Fibroblast of the conjunctiva (primary cell): ENCODE data around the gene PSMD2.
A peak's percentile ranks its signal among the peaks of the same experiment; 100 is the strongest.

Experiments
- DNase-seq: peaks from one replicate; pipeline ENCODE4 v3.0.0-alpha.2; 2010; ENCODE audit warnings: low read depth

The PSMD2 gene

GRCh38 chr3:184317201-184317600 is 18.2 kb downstream of the PSMD2 start:
- DNase-seq = no peak

GRCh38 chr3:184320104-184320445 is 21.0 kb downstream of the PSMD2 start:
- peak; percentile 96 for DNase-seq

GRCh38 chr3:184321666-184322065 is 22.6 kb downstream of the PSMD2 start:
- DNase-seq = no peak

- DNase-seq = no peak
Observed at GRCh38 chr3:184322731-184323487, 23.9 kb downstream of the PSMD2 start.

GRCh38 chr3:184323696-184324095 is 24.7 kb downstream of the PSMD2 start:
- DNase-seq = no peak

- DNase-seq = no peak
Observed at GRCh38 chr3:184325269-184325668, 26.2 kb downstream of the PSMD2 start.

- DNase-seq = no peak
Observed at GRCh38 chr3:184325715-184326369, 26.8 kb downstream of the PSMD2 start.

DNA sequence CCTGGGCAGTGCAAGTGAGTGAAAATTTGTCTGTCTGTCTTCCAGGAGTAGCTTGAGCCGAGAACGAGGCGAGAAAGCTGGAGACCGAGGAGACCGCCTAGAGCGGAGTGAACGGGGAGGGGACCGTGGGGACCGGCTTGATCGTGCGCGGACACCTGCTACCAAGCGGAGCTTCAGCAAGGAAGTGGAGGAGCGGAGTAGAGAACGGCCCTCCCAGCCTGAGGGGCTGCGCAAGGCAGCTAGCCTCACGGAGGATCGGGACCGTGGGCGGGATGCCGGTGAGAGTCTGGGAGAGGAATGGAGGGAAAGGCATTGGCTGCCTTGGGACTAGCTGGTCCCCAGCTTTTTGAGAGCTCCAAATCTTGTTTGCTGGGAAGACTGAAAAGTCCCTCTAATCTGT is 28.1 kb downstream of the PSMD2 start:
- no peak for DNase-seq

GRCh38 chr3:184328516-184328915 is 29.5 kb downstream of the PSMD2 start:
- no peak for DNase-seq

GRCh38 chr3:184332370-184333090 is 33.5 kb downstream of the PSMD2 start:
- no peak for DNase-seq

DNA sequence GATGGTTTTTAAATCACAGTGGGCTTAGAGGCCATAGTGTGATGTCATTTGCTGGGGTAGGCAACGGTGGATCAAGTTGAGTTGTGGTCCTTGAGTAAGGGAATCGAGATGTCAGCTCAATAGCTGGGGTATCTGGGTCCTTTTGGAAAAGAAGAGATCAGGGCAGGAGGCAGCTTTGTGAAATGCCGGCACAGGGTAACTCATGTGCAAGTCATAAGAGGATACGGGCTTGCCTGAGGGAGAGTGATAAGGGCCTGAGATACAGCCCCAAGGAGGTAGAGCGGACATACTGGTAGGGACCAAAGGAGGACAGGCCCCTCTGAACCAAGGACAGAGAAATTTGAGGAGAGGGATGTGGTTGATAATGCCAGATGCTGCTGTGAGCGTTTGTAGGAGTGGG is 34.1 kb downstream of the PSMD2 start:
- DNase-seq = no peak

- DNase-seq = no peak
Observed at GRCh38 chr3:184333700-184334099, 34.7 kb downstream of the PSMD2 start.

DNA sequence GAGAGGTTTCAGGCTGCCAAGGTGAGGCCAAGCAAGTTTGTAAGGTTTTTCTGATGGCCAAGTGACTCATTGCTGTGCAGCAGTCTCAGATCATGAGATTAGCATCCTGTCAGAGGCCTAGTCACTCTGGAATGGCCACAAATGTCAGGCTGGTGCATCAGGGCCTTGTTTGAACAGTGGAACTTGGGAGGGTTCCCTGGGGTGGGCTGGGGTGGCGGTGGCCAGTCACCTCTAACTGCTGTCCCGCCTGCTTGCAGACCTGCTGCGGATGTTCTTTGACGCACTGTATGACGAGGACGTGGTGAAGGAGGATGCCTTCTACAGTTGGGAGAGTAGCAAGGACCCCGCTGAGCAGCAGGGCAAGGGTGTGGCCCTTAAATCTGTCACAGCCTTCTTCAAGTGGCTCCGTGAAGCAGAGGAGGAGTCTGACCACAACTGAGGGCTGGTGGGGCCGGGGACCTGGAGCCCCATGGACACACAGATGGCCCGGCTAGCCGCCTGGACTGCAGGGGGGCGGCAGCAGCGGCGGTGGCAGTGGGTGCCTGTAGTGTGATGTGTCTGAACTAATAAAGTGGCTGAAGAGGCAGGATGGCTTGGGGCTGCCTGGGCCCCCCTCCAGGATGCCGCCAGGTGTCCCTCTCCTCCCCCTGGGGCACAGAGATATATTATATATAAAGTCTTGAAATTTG is 35.6 kb downstream of the PSMD2 start:
- no peak for DNase-seq

DNA sequence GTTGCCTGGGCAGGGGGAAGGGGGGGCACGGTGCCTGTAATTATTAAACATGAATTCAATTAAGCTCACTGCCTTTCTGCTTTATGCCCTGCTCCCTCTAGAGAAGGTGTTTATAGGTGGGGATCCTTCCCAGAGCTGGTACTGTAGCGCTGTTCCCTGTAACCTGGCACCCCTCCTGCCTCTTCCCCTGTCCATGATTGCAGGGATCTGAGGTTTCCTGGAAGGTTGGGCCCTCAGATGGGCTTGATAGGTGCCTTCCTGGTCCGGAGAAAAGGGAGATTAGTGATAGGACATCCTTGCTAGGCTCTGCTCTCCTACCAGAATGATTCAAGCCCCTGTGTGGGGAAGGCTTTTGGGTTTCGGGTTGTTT is 36.2 kb downstream of the PSMD2 start:
- no peak for DNase-seq

GRCh38 chr3:184335661-184336546 is 36.9 kb downstream of the PSMD2 start:
- no peak for DNase-seq

GRCh38 chr3:184336547-184337398 is 37.7 kb downstream of the PSMD2 start:
- DNase-seq = peak; percentile 57

DNA sequence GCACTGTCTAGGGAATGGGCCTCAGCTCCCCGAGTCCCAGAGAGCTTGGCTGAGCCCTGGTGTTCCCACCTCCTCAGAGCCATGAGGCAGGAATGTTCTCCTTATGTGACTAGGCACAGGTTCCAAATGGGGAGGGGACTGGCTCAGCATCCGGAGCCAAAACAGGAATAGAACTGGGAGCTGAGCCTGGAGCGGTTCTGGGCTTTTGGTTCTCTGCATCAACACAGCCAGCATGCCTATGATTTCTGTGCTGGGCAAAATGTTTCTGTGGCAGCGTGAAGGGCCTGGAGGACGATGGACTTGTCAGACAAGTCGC is 38.3 kb downstream of the PSMD2 start, which contains the start of gene FAM131A:
Gene FAM131A (plus strand): TSS at position 202 of the 316 bp plus-strand sequence. CDS start 31 bp downstream, at position 233.
- DNase-seq = no peak

DNA sequence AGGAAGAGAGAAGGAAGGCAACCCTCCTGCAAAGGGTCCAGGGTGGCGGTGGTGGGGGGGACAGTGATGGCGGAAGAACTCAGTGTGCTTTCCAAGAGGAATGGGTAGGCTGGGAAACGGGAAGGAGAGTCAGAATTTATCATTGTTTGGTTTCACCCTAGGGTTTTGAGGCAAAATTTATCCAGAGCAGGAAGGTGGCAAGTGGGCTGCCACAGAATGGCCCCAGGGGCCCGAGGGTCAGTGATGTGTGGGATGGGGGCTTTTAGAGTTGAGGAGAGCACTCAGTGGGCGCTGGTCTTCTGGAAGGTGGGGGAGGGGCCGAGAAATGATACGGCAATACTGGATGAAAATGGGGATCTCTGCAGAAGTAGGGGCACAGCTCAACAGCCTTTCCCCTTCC is 38.9 kb downstream of the PSMD2 start:
- no peak for DNase-seq

- no peak for DNase-seq
Observed at GRCh38 chr3:184338511-184338945, 39.5 kb downstream of the PSMD2 start.

GRCh38 chr3:184339001-184339400 is 40.0 kb downstream of the PSMD2 start:
- DNase-seq = no peak
